DMS153 (cell line): ENCODE results near the gene CPNE7.
A peak's percentile ranks its signal among the peaks of the same experiment; 100 is the strongest.

Experiments
- DNase-seq: peaks from one replicate; lab custom pipeline; 2025; lab: John Stamatoyannopoulos, UW

CPNE7 gene

GRCh38 chr16:89549007-89549700 is 26.4 kb upstream of the CPNE7 start:
- DNase-seq: no peak

- DNase-seq: no peak
Observed at GRCh38 chr16:89550421-89551007, 25.0 kb upstream of the CPNE7 start.

- DNase-seq: no peak
Observed at GRCh38 chr16:89552329-89552728, 23.2 kb upstream of the CPNE7 start.

- no peak for DNase-seq
Observed at GRCh38 chr16:89552913-89553312, 22.6 kb upstream of the CPNE7 start.

- DNase-seq: no peak
Observed at GRCh38 chr16:89553733-89554132, 21.8 kb upstream of the CPNE7 start.

- DNase-seq: no peak
Observed at GRCh38 chr16:89554343-89554742, 21.2 kb upstream of the CPNE7 start.

GRCh38 chr16:89555265-89555664 is 20.3 kb upstream of the CPNE7 start:
- DNase-seq: no peak

GRCh38 chr16:89555780-89556179 is 19.8 kb upstream of the CPNE7 start:
- DNase-seq: no peak

- DNase-seq: no peak
Observed at GRCh38 chr16:89556750-89557689, 18.5 kb upstream of the CPNE7 start.

- DNase-seq: no peak
Observed at GRCh38 chr16:89557690-89558490, 17.7 kb upstream of the CPNE7 start.

- DNase-seq: peak; percentile 88
Observed at GRCh38 chr16:89560378-89561141, 15.0 kb upstream of the CPNE7 start, which contains the start of gene RPL13. Gene RPL13, plus strand, starts transcription at chr16:89560682. Its CDS starts 278 bp downstream, at chr16:89560960.

- no peak for DNase-seq
Observed at GRCh38 chr16:89561142-89561883, 14.2 kb upstream of the CPNE7 start.

- no peak for DNase-seq
Observed at GRCh38 chr16:89561884-89562599, 13.5 kb upstream of the CPNE7 start.

GRCh38 chr16:89562939-89563338 is 12.6 kb upstream of the CPNE7 start:
- no peak for DNase-seq

- no peak for DNase-seq
Observed at GRCh38 chr16:89563639-89564392, 11.7 kb upstream of the CPNE7 start.

- DNase-seq: no peak
Observed at GRCh38 chr16:89564476-89565255, 10.9 kb upstream of the CPNE7 start.

GRCh38 chr16:89565256-89565505 is 10.4 kb upstream of the CPNE7 start:
- DNase-seq: no peak
